PC-9 (cell line): Measurements from ENCODE around the gene OR8B8. TPM values are rescaled to one million over a fixed set of nuclear protein-coding genes. Genes with fewer than 3 reads are reported as not detected.

Experiments used
- BruUV-seq: library from RNA; stranded (reverse); fragments of 400-500 nt; replicated peaks from 2 replicates; lab custom pipeline; 2021; lab: Mats Ljungman, UMichigan
- CTCF ChIA-PET: fragments of 300-600 bp; sonication (Branson Sonifier 250); formaldehyde crosslinking; loops from one replicate; lab custom pipeline; 2022; ENCODE audit warnings: antibody characterized with exemption; lab: Charles Lee
- POLR2A ChIA-PET: fragments of 300-600 bp; sonication (Branson Sonifier 250); formaldehyde crosslinking; loops from one replicate; lab custom pipeline; 2022; ENCODE audit warnings: antibody characterized with exemption; ENCODE audit not compliant: unreplicated experiment; lab: Charles Lee
- DNase-seq, 2 experiments: peaks; one replicate each; pipeline versions ENCODE4 v3.0.0 to v3.0.0-alpha.2; 2015 to 2022; ENCODE audit warnings: mixed read lengths in 1 of 2
- H2AFZ ChIP-seq: fragments of 200-600 bp; sonication (generic); 2 replicates; pipeline ENCODE4 v1.8.1; 2017; ENCODE audit warnings: antibody characterized with exemption
- H3F3A ChIP-seq: fragments of 200-600 bp; sonication (generic); 2 replicates; pipeline ENCODE4 v1.8.1; 2017; ENCODE audit warnings: antibody characterized with exemption, mild to moderate bottlenecking, low read depth; ENCODE audit not compliant: insufficient read depth
- H3K27ac ChIP-seq: fragments of 200-600 bp; sonication (generic); 2 replicates; pipeline ENCODE4 v1.6.1; 2016; ENCODE audit warnings: mixed run types
- H3K27me3 ChIP-seq: fragments of 200-600 bp; sonication (generic); 2 replicates; pipeline ENCODE4 v1.6.1; 2016; ENCODE audit warnings: low read depth, mixed run types; ENCODE audit not compliant: insufficient read depth
- H3K36me3 ChIP-seq: fragments of 200-600 bp; sonication (generic); 2 replicates; pipeline ENCODE4 v1.6.1; 2016; ENCODE audit warnings: low read depth, mixed run types
- H3K4me1 ChIP-seq: fragments of 200-600 bp; sonication (generic); replicated peaks from 2 replicates; pipeline ENCODE4 v1.6.1; 2016; ENCODE audit warnings: mixed run types; ENCODE audit not compliant: insufficient read depth
- H3K4me2 ChIP-seq: fragments of 200-600 bp; sonication (generic); 2 replicates; pipeline ENCODE4 v1.6.1; 2017; ENCODE audit warnings: mixed run types
- H3K4me3 ChIP-seq: fragments of 200-600 bp; sonication (generic); 2 replicates; pipeline ENCODE4 v1.6.1; 2016; ENCODE audit warnings: mixed run types
- H3K79me2 ChIP-seq: fragments of 200-600 bp; sonication (generic); 2 replicates; pipeline ENCODE4 v1.6.1; 2017; ENCODE audit warnings: low read depth, mixed run types
- H3K9me2 ChIP-seq: fragments of 200-600 bp; sonication (generic); 2 replicates; pipeline ENCODE4 v1.8.1; 2017; ENCODE audit warnings: mild to moderate bottlenecking; ENCODE audit not compliant: insufficient read depth
- H3K9me3 ChIP-seq: fragments of 200-600 bp; sonication (generic); 2 replicates; pipeline ENCODE4 v1.8.1; 2016; ENCODE audit warnings: low read depth; ENCODE audit not compliant: insufficient read depth
- H4K20me1 ChIP-seq: fragments of 200-600 bp; sonication (generic); 2 replicates; pipeline ENCODE4 v1.8.1; 2017; ENCODE audit not compliant: insufficient read depth
- CTCF ChIP-seq: fragments of 200-600 bp; sonication (generic); conservative IDR thresholded peaks from 2 replicates; pipeline ENCODE4 v1.6.1; 2017; ENCODE audit warnings: mixed run types, antibody characterized with exemption, mild to moderate bottlenecking, moderate library complexity
- EZH2 ChIP-seq: fragments of 200-600 bp; sonication (generic); IDR thresholded peaks from 2 replicates; pipeline ENCODE4 v1.8.0; 2017; ENCODE audit warnings: antibody characterized with exemption, low read depth
- intact Hi-C: fragments of 100-400 bp; cut with micrococcal nuclease; formaldehyde crosslinking; loops from one replicate; pipeline ENCODE4 v1.10.0; 2022; ENCODE audit not compliant: unreplicated experiment
- total RNA-seq: library from RNA; stranded (reverse); gene quantifications from 2 replicates; pipeline ENCODE4 v1.2.3, GENCODE V29; 2021

Gene OR8B8
- total RNA-seq, 1 experiment from 2014 or later, result not detected

GRCh38 chr11:124394408-124394807, 51.1 kb downstream of the OR8B8 start:
- no peak for DNase-seq
- no peaks in the 10 kb centered on the region for H3K4me1 ChIP-seq
- no peaks in the 10 kb centered on the region for H3K27me3 ChIP-seq
- BruUV-seq, result no TSS peak
- POLR2A ChIA-PET, result no interaction called here
- intact Hi-C loops, result no loop called here
- H3K9me2 ChIP-seq, result no peaks in the 10 kb centered on the region
- H3F3A ChIP-seq, result no peaks in the 10 kb centered on the region
- H3K4me2 ChIP-seq, result no peak overlapping the region
- TF ChIP-seq EZH2, result no peak
- no peak for TF ChIP-seq CTCF
- H3K79me2 ChIP-seq, result no peaks in the 10 kb centered on the region
- no peaks in the 10 kb centered on the region for H3K9me3 ChIP-seq
- no peak overlapping the region for H3K27ac ChIP-seq
- H2AFZ ChIP-seq, result no peak overlapping the region
- no peaks in the 10 kb centered on the region for H4K20me1 ChIP-seq
- H3K4me3 ChIP-seq, result no peak overlapping the region
- no peaks in the 10 kb centered on the region for H3K36me3 ChIP-seq
- CTCF ChIA-PET, result no interaction called here

Other genes starting within 250 kb of the OR8B8 start
- gene OR8G1, start 204.6 kb downstream of the OR8B8 start, total RNA-seq, result not detected in 2 replicates
- gene OR8G5, start 189.3 kb downstream of the OR8B8 start, total RNA-seq, result not detected in 2 replicates
- gene OR8D1, start 131.7 kb downstream of the OR8B8 start, total RNA-seq, result not detected in 2 replicates
- gene OR8D2, start 125.5 kb downstream of the OR8B8 start, total RNA-seq, result not detected in 2 replicates
- gene OR8B2, start 61.2 kb downstream of the OR8B8 start, total RNA-seq, result not detected in 2 replicates
- gene OR8B3, start 46.7 kb downstream of the OR8B8 start, total RNA-seq, result not detected in 2 replicates
- not detected in 2 replicates for gene OR8B4, start 20.8 kb downstream of the OR8B8 start, total RNA-seq
- not detected in 2 replicates for gene OR8B12, start 98.0 kb upstream of the OR8B8 start, total RNA-seq
- gene OR8A1, start 124.3 kb upstream of the OR8B8 start, total RNA-seq, result not detected in 2 replicates
- not detected in 2 replicates for gene PANX3, start 165.7 kb upstream of the OR8B8 start, total RNA-seq
- gene TBRG1, start 177.2 kb upstream of the OR8B8 start, total RNA-seq, result 22.3 and 24.3 TPM in 2 replicates
- gene SIAE, start 228.0 kb upstream of the OR8B8 start, total RNA-seq, result 29.2 and 37.9 TPM in 2 replicates
- 6.1 and 15.7 TPM in 2 replicates for gene SPA17, start 228.2 kb upstream of the OR8B8 start, total RNA-seq